Hindlimb muscle (tissue), 1 donor: ENCODE measurements around the gene THADA. TPM values are rescaled to one million over a fixed set of nuclear protein-coding genes. Genes with fewer than 3 reads are reported as not detected.
A peak's percentile ranks its signal among the peaks of the same experiment; 100 is the strongest.

Source experiments
- DNase-seq: peaks from one replicate; pipeline ENCODE4 v3.0.0-alpha.2; 2013
- polyA plus RNA-seq: library from polyadenylated mRNA; unstranded; fragments of 120-200 nt; gene quantifications from one replicate; pipeline ENCODE4 v1.2.1, GENCODE V29; 2013; ENCODE audit not compliant: insufficient read length

The THADA gene
- polyA plus RNA-seq, 1 donor: 22.3 TPM

- DNase-seq: no peak
Measured at GRCh38 chr2:43508209-43508608, 87.6 kb downstream of the THADA start.

DNA sequence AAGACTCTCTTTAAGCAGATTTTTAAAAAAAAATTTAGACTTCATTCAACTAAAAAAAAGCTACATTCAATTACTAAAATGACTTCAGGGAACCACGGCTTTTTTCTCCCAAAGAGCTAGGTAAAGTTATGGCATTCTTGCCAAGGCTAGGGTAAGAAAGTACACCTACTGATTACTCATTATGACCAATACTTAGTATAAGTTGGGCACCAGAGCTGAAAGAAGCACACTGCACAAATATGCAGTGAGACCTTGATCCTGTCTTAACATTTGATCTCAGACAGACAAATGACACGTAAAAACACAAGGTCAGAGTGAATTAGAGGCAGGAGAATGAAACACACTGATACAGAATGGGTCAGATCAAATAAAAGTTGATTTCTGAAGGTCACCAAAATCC lies 88.7 kb downstream of the THADA start:
- no peak for DNase-seq

GRCh38 chr2:43495727-43496126 lies 100.1 kb downstream of the THADA start:
- no peak for DNase-seq

DNA sequence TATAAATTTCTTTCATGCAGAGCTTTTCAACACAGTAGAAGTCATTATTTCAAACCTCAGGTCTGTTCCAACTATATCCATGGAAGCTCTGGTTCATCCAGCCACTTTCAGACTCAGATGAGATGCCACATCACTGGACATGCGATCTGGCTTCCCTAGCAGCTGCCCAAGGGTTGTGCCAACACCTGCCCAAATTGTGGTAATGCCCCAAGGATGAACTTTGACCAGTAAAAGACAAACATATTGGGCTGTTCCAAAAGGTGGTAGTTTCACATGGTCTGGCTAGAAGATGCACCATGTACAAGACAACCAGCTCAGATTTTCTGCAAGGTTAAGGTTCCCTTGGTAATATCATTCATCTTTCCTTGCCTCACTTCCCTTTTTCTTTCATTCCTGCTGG lies 101.9 kb downstream of the THADA start:
- no peak for DNase-seq

- no peak for DNase-seq
Measured at GRCh38 chr2:43491065-43491639, 104.7 kb downstream of the THADA start.

DNA sequence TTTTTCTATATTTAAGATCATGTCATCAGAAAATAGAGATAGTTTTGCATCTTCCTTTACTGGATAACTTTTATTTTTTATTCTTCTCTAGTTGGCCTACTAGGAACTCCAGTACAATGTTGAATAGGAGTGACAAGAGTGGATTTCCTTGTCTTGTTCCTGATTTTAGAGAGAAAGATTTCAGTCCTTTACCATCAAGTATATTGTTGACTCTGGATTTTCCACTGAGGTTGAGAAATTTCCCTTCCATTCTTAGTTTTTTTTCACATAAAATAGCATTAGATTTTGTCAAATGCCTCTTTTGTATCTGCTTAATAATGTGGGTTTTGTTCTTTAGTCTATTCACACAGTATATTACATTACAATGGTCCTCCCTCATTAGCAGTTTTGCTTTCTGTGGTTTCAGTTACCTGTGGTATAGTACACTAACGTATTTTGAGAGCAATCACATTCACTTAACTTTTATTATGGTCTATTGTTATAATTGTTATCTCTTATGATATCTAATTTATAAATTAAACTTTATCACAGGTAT lies 105.5 kb downstream of the THADA start:
- no peak for DNase-seq

DNA sequence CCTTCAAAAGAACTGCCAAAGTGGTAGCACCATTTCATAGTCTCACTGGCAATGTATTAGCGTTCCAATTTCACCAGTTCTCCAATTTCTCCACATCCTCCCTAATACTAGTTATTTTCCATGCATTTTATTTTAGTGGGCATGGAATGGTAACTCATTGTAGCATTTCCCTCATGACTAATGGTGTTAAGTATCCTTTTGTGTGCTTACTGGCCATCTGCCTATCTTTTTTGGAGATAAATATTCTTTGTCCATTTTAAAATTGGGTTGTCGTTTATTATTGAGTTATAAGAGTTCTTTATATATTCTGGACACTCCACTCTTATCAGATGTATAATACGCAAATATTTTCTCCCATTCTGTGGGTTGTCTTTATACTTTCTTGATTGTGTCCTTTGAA lies 107.1 kb downstream of the THADA start:
- no peak for DNase-seq

DNA sequence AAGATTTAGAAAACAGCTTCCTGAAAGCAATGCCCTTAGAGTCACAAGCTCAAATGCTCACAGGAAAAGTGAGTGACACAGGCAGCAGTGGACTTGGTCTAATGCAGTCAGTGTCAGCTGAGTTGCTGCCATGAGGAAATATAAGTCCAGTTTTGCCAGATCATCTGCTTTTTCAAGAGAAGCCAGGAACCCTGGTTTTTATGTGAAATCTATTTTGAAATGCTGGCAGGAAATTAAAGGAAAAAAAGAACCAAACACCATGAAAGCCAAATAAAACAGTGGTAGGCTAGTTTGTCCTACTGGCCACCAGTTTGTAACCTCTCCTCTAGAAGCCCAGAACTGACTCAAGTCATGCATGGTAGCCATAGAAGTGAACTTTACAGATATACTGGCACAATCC lies 109.2 kb downstream of the THADA start:
- peak; percentile 32 for DNase-seq

- DNase-seq: peak; percentile 80
Measured at GRCh38 chr2:43484323-43484930, 111.4 kb downstream of the THADA start.

DNA sequence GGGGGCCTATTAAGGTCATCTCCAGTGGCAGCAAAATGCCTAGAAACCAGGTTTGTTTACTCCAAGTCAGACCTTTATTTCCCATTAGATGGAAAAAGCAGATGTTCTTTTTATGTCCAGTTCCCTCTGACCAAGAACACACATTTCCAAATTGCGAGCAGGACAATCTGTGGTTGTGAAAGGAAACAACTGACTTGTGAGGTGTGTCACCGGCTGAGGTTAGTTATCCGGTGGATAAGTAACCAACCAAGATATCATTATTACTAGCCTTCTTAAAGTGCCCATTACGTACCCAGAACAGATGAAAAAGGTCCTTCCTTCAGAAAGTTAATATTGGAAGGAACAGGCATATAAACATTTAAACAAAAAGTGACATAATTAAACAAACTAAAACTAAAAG lies 112.9 kb downstream of the THADA start:
- peak; percentile 37 for DNase-seq

- DNase-seq: no peak
Measured at GRCh38 chr2:43481927-43482542, 113.8 kb downstream of the THADA start.

DNA sequence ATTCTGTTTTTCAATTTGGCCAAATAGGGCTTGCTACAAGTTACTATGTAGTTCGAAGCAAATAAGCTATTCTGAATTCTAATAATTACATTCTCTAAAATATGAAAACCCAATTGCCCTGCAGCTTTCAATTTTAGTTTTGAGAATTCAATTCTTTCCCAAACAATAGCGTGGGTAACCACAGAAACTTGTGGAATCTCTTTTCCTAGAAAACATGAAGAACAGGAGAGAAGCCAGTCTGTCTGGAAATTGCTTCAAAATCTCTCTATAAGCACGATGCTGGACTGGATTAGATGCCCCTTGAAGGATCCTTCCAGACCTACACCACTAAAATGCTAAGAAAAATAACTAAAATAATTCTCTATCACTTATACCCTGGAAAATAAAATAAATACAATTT lies 115.0 kb downstream of the THADA start:
- DNase-seq: no peak

DNA sequence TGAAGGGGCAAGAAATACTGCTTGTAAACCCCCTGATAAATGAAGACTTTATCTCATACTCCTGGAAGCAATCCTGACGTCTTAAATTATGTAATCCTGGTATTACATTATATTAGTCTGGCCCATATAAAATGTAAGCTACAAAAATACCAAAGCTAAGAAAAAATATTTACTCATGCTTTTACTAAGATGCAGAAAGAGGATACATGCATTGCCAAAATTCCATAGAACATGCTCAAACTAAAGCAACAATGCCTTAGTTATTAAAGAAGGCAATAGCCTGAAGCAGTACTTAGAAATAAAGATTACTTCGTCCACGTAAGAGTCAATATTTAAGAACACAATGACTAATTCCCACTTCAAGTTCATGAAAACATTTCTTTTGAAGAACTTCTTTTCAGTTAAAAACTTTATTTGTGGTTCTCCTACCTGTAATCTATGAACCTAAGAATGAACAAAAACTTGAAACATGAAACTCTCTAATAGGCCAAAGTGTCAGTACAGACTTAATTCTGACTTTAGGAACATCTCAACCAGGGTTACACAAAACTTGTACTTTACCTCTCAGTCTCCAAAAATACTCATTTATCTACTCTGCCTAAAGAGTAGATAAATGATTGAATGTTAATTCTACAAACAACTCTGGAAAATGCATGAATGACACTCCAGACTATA lies 117.3 kb downstream of the THADA start:
- no peak for DNase-seq

- DNase-seq: no peak
Measured at GRCh38 chr2:43475922-43476321, 119.9 kb downstream of the THADA start.

GRCh38 chr2:43475137-43475846 lies 120.5 kb downstream of the THADA start:
- DNase-seq: no peak

GRCh38 chr2:43474273-43474672 lies 121.6 kb downstream of the THADA start:
- DNase-seq: no peak

DNA sequence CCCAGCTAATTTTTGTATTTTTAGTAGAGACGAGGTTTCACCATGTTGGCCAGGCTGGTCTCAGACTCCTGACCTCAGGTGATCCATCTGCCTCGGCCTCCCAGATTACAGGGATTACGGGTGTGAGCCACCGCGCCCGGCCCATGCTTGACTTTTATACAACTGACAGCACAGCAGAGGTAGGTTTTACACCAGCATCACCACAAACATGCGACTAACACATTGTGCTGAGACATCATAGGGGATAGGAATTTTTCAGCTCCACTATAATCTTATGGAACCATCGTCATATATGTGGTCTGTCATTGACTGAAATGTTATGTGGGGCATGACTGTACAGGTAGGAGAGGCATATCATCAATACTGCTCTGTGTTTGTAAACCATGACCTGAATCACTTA lies 122.1 kb downstream of the THADA start:
- DNase-seq: no peak

DNA sequence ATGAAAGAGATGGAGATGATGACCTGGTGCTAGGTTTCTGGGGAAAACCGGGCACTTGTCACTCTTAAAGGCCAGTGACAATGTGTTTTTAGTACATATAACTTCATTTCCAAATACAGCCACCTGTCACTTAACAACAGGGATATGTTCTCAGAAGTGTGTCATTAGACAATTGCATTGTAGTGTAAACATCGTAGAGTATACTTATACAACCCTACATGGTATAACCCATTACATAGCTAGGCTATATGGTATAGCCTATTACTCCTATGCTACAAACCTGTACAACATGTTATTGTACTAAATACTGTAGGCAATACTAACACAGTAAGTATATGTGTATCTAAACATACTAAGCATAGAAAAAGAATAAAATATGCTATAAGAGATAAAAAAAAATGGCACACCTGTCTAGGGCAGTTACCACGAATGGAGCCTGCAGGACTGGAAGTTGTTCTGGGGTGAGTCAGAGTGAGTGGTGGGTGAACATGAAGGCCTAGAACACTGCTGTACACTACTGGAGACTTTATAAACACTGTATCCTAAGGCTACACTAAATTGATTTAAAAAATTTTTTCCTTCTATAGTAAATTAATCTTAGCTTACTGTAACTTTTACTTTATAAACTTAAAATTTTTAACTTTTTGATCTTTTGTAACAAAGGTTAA lies 123.2 kb downstream of the THADA start:
- no peak for DNase-seq

DNA sequence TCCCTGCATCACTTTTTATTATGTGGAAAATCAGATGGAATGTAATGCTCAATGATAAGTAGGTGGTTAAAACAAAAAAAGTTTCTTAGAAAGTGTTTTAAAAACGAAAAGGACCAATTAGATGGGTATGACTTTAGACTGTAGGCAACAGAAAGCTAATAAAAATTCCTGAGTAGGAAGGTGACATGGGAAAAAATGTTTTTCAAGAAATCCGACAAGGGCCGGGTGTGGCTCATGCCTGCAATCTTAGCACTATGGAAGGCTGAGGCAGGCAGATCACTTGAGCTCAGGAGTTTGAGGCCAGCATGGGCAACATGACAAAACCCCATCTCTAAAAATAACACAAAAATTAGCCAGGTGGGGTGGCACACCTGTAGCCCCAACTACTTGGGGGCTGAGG lies 126.1 kb downstream of the THADA start:
- DNase-seq: no peak

GRCh38 chr2:43469094-43469493 lies 126.7 kb downstream of the THADA start:
- no peak for DNase-seq

DNA sequence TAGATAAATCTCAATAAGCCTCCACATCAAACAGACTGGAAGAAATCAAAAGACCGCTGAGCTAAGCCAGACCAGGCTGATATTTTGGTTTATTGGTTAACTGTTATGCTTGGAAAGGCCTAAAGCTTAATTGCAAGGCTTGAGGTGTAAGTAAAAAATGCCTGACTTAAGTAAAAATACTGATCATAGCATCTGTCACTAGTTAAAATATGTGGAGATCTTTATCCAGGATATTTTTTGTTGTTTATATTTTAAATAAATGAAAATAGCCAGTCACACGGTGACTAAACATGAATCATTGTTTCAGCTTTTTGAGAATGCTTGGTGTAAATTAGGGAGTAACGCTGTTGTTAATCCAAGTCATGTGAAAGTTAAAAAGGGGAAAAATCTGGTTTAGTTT lies 127.9 kb downstream of the THADA start:
- no peak for DNase-seq

GRCh38 chr2:43465234-43465633 lies 130.6 kb downstream of the THADA start:
- no peak for DNase-seq
